COLO829 (cell line): ENCODE results near the gene GALNT16.
"Not testable (repeated sequence)": the region's sequence is repeated elsewhere in the genome, so short reads cannot be mapped to it uniquely, and the experiment has no call there.

Source experiments
- DNase-seq: peaks from one replicate; pipeline ENCODE4 v3.0.0; 2012; ENCODE audit warnings: low spot score

GALNT16 gene

GRCh38 chr14:69363964-69364363 lies 104.0 kb downstream of the GALNT16 start:
- DNase-seq, result peak; percentile 85

- DNase-seq, result no peak
Measured at GRCh38 chr14:69364378-69364777, 104.4 kb downstream of the GALNT16 start.

GRCh38 chr14:69366069-69366468 lies 106.1 kb downstream of the GALNT16 start:
- no peak for DNase-seq

- DNase-seq, result no peak
Measured at GRCh38 chr14:69366761-69367160, 106.8 kb downstream of the GALNT16 start.

- DNase-seq, result no peak
Measured at GRCh38 chr14:69368381-69368780, 108.4 kb downstream of the GALNT16 start.

GRCh38 chr14:69370061-69370460 lies 110.1 kb downstream of the GALNT16 start:
- DNase-seq, result peak; percentile 16

- no peak for DNase-seq
Measured at GRCh38 chr14:69372146-69372545, 112.2 kb downstream of the GALNT16 start.

GRCh38 chr14:69373104-69373503 lies 113.1 kb downstream of the GALNT16 start:
- DNase-seq, result no peak

GRCh38 chr14:69374235-69374634 lies 114.3 kb downstream of the GALNT16 start:
- no peak for DNase-seq

- no peak for DNase-seq
Measured at GRCh38 chr14:69375182-69375581, 115.2 kb downstream of the GALNT16 start.

GRCh38 chr14:69375722-69376121 lies 115.8 kb downstream of the GALNT16 start:
- DNase-seq, result no peak

- peak; percentile 17 for DNase-seq
Measured at GRCh38 chr14:69376439-69376838, 116.5 kb downstream of the GALNT16 start.

- DNase-seq, result peak; percentile 20
Measured at GRCh38 chr14:69378274-69378673, 118.3 kb downstream of the GALNT16 start.

GRCh38 chr14:69387311-69387710 lies 127.4 kb downstream of the GALNT16 start:
- DNase-seq, result no peak

GRCh38 chr14:69391400-69391799 lies 131.4 kb downstream of the GALNT16 start:
- not testable (repeated sequence) for DNase-seq

- DNase-seq, result no peak
Measured at GRCh38 chr14:69392481-69392880, 132.5 kb downstream of the GALNT16 start.

- no peak for DNase-seq
Measured at GRCh38 chr14:69395929-69396328, 136.0 kb downstream of the GALNT16 start.

- DNase-seq, result peak; percentile 89
Measured at GRCh38 chr14:69398053-69398817, 138.3 kb downstream of the GALNT16 start, which contains the start of the genes ERH and SLC39A9. TSS of gene ERH (minus strand) at chr14:69398299. CDS start at chr14:69398233, 66 bp downstream. TSS of gene SLC39A9 (plus strand) at chr14:69398692. CDS start at chr14:69399370, 678 bp downstream.

GRCh38 chr14:69398818-69399210 lies 138.9 kb downstream of the GALNT16 start:
- DNase-seq, result no peak

GRCh38 chr14:69399750-69400149 lies 139.8 kb downstream of the GALNT16 start:
- no peak for DNase-seq

GRCh38 chr14:69400154-69400553 lies 140.2 kb downstream of the GALNT16 start:
- DNase-seq, result no peak

GRCh38 chr14:69401841-69402240 lies 141.9 kb downstream of the GALNT16 start:
- no peak for DNase-seq

- no peak for DNase-seq
Measured at GRCh38 chr14:69404478-69404877, 144.5 kb downstream of the GALNT16 start.

- DNase-seq, result no peak
Measured at GRCh38 chr14:69404883-69405282, 144.9 kb downstream of the GALNT16 start.
